Panc1 (cell line): ENCODE measurements around the gene DDX49. TPM values are rescaled to one million over a fixed set of nuclear protein-coding genes. Genes with fewer than 3 reads are reported as not detected.

ENCODE experiments used
- ATAC-seq: fragments of 200-7000 bp; cut with Tn5 transposase; 2 replicates; pipeline ENCODE4 v1.9.1; 2020; ENCODE audit warnings: mild to moderate bottlenecking, moderate library complexity
- BruUV-seq: library from RNA; stranded (reverse); fragments of 400-500 nt; replicated peaks from 2 replicates; lab custom pipeline; 2021; lab: Mats Ljungman, UMichigan
- CTCF ChIA-PET: fragments of 300-600 bp; sonication (Branson Sonifier 250); formaldehyde crosslinking; loops from one replicate; lab custom pipeline; 2022; ENCODE audit warnings: antibody characterized with exemption; lab: Charles Lee
- POLR2A ChIA-PET: fragments of 300-600 bp; sonication (Branson Sonifier 250); formaldehyde crosslinking; loops from one replicate; lab custom pipeline; 2022; ENCODE audit warnings: antibody characterized with exemption; lab: Charles Lee
- DNase-seq: peaks from one replicate; pipeline ENCODE4 v3.0.0-alpha.2; 2010; ENCODE audit warnings: low read depth, low spot score
- H3K27ac ChIP-seq: 2 replicates; pipeline ENCODE4 v1.5.1; 2011; ENCODE audit warnings: mild to moderate bottlenecking, low read length, inconsistent platforms
- H3K27me3 ChIP-seq: fragments of 200-500 bp; sonication (Bioruptor generic); 2 replicates; pipeline ENCODE4 v1.6.0; 2014; ENCODE audit warnings: low read length, inconsistent platforms; ENCODE audit not compliant: control insufficient read depth, insufficient read depth
- H3K36me3 ChIP-seq: fragments of 200-500 bp; sonication (Bioruptor generic); 2 replicates; pipeline ENCODE4 v1.5.1; 2014; ENCODE audit warnings: inconsistent platforms, mild to moderate bottlenecking, low read length, moderate library complexity; ENCODE audit not compliant: control insufficient read depth, insufficient read depth
- H3K4me1 ChIP-seq: 2 replicates; pipeline ENCODE4 v1.5.1; 2011; ENCODE audit warnings: inconsistent platforms, mild to moderate bottlenecking, low read length, moderate library complexity; ENCODE audit not compliant: control insufficient read depth, insufficient read depth
- H3K4me3 ChIP-seq, 2 experiments: 2 replicates each; pipeline ENCODE4 v1.5.1; 2011 to 2012; ENCODE audit warnings: low read depth in 2 of 2, low read length in 2 of 2, mild to moderate bottlenecking in 2 of 2, inconsistent platforms in 1 of 2, moderate library complexity in 1 of 2
- H3K9me3 ChIP-seq: fragments of 200-500 bp; sonication (Bioruptor generic); 2 replicates; pipeline ENCODE4 v1.5.1; 2014; ENCODE audit warnings: low read depth, mild to moderate bottlenecking, inconsistent platforms, low read length, moderate library complexity; ENCODE audit not compliant: control insufficient read depth, insufficient read depth
- POLR2AphosphoS5 ChIP-seq: IDR thresholded peaks from 2 replicates; pipeline ENCODE4 v1.6.1; 2012; ENCODE audit warnings: mild to moderate bottlenecking, low read depth, low read length, moderate library complexity
- SIN3A ChIP-seq: IDR thresholded peaks from 2 replicates; pipeline ENCODE4 v1.6.1; 2012; ENCODE audit warnings: low read depth, mild to moderate bottlenecking, low read length, moderate library complexity, borderline replicate concordance; ENCODE audit not compliant: insufficient read depth
- TCF7L2 ChIP-seq: IDR thresholded peaks from 2 replicates; pipeline ENCODE4 v1.6.1; 2011; ENCODE audit warnings: mild to moderate bottlenecking, low read depth, low read length, inconsistent platforms
- in situ Hi-C: cut with HindIII; loops from 2 replicates; pipeline ENCODE4 v1.10.0; 2016; ENCODE audit warnings: low sequenced_read_pairs, low pct_unique_long_range_greater_than_20kb
- intact Hi-C: fragments of 100-400 bp; cut with micrococcal nuclease; formaldehyde crosslinking; loops from one replicate; pipeline ENCODE4 v1.10.0; 2022; ENCODE audit not compliant: unreplicated experiment
- total RNA-seq: library from RNA; stranded (reverse); gene quantifications from one replicate; pipeline ENCODE4 v1.2.1, GENCODE V29; 2021; ENCODE audit not compliant: unreplicated experiment
- TF ChIP-seq, protein P1 (sequence below), 2 experiments: IDR thresholded peaks; 2 replicates each; pipeline ENCODE4 v1.6.1; 2011 to 2012; ENCODE audit warnings: low read depth in 2 of 2, control low read depth in 1 of 2, low read length in 1 of 2, mild to moderate bottlenecking in 1 of 2, moderate library complexity in 1 of 2; ENCODE audit not compliant: insufficient read depth in 1 of 2
- TF ChIP-seq, protein P2 (sequence below): fragments of 450-650 bp; IDR thresholded peaks from 2 replicates; pipeline ENCODE4 v1.5.1; 2017; ENCODE audit warnings: mild to moderate bottlenecking

Gene DDX49
- total RNA-seq, 1 experiment from 2014 or later: 41.5 TPM

DNA sequence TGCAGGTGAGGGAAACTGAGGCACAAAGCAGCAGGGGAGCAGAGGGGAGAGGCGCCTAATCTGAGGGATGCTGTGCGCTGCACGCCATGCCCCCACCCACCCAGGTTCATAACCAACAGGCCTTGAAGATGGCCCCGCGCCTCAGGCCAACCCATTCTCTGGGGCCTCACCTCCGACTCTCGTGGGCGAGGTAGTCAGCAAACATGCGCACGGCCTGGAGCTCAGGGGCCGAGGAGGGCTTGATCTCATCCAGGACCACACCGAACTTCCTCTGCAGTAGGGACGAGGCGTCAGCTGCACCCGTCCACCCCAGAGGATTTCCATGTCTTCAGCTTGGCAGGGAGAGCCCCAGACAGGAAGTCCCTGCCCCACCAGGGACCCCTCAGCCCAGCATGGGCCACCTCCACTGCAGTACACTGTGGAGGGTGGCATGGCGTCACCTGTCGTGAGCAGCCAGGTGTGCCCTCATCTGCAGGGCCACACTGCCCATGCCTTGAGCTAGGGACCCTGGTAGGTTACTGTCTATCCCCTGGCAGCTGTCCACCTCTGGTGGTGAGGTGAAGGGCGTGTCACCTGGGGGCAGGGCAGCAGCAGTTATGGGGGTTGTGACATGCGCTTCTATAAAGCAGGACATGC lies 8.6 kb upstream of the DDX49 start:
- Histone ChIP-seq H3K36me3 (no peaks in the 10 kb centered on the region), H3K9me3 (no peaks in the 10 kb centered on the region), H3K27me3 (no peaks in the 10 kb centered on the region), H3K4me1 (no peaks in the 10 kb centered on the region), H3K4me3 (no peak overlapping the region), H3K27ac (no peak overlapping the region)
- POLR2A ChIA-PET: no interaction called here
- CTCF ChIA-PET: no interaction called here
- TF ChIP-seq POLR2AphosphoS5: no peak
- TF ChIP-seq, protein P1, sequence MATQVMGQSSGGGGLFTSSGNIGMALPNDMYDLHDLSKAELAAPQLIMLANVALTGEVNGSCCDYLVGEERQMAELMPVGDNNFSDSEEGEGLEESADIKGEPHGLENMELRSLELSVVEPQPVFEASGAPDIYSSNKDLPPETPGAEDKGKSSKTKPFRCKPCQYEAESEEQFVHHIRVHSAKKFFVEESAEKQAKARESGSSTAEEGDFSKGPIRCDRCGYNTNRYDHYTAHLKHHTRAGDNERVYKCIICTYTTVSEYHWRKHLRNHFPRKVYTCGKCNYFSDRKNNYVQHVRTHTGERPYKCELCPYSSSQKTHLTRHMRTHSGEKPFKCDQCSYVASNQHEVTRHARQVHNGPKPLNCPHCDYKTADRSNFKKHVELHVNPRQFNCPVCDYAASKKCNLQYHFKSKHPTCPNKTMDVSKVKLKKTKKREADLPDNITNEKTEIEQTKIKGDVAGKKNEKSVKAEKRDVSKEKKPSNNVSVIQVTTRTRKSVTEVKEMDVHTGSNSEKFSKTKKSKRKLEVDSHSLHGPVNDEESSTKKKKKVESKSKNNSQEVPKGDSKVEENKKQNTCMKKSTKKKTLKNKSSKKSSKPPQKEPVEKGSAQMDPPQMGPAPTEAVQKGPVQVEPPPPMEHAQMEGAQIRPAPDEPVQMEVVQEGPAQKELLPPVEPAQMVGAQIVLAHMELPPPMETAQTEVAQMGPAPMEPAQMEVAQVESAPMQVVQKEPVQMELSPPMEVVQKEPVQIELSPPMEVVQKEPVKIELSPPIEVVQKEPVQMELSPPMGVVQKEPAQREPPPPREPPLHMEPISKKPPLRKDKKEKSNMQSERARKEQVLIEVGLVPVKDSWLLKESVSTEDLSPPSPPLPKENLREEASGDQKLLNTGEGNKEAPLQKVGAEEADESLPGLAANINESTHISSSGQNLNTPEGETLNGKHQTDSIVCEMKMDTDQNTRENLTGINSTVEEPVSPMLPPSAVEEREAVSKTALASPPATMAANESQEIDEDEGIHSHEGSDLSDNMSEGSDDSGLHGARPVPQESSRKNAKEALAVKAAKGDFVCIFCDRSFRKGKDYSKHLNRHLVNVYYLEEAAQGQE (IDR thresholded peaks at IDR 0.05; ENCODE audit: insufficient read depth in 1 of 2, low read depth in 2 of 2, low read length in 1 of 2): no peak
- TF ChIP-seq SIN3A: no peak
- TF ChIP-seq, protein P2, sequence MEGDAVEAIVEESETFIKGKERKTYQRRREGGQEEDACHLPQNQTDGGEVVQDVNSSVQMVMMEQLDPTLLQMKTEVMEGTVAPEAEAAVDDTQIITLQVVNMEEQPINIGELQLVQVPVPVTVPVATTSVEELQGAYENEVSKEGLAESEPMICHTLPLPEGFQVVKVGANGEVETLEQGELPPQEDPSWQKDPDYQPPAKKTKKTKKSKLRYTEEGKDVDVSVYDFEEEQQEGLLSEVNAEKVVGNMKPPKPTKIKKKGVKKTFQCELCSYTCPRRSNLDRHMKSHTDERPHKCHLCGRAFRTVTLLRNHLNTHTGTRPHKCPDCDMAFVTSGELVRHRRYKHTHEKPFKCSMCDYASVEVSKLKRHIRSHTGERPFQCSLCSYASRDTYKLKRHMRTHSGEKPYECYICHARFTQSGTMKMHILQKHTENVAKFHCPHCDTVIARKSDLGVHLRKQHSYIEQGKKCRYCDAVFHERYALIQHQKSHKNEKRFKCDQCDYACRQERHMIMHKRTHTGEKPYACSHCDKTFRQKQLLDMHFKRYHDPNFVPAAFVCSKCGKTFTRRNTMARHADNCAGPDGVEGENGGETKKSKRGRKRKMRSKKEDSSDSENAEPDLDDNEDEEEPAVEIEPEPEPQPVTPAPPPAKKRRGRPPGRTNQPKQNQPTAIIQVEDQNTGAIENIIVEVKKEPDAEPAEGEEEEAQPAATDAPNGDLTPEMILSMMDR: no peak
- no peak for TF ChIP-seq TCF7L2
- intact Hi-C loops (no loop called here), in situ Hi-C loops (no loop called here)
- DNase-seq (no peak), ATAC-seq (no peak)
- no TSS peak for BruUV-seq

DNA sequence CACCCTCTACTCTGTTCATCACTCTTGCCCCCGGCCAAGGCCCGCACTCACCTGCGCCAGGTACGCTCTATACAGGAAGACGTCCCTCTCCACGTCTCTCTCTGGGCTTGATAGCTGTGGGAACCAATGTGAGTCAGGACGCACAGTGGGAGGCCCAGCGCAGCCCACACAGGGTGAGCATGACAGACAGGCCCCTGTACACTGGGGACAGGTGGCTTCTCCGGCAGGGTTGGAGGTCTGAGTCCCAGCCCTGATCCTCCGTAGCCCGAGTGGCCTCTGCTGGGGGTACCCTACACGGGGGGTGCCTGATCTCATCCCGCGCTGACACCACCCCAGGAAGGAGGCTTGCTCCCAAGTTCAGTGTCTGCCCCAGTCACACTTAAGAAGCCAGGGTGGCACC lies 6.6 kb upstream of the DDX49 start:
- no peaks in the 10 kb centered on the region for H3K36me3 ChIP-seq
- no peak for DNase-seq
- no peaks in the 10 kb centered on the region for H3K9me3 ChIP-seq
- H3K4me3 ChIP-seq: no peak overlapping the region
- H3K27me3 ChIP-seq: no peaks in the 10 kb centered on the region
- no peak for ATAC-seq
- CTCF ChIA-PET: no interaction called here
- intact Hi-C loops: no loop called here
- POLR2A ChIA-PET: interaction anchor here (0.6 kb wide), 1 partner anchor 11 kb away, joined by 5 read pairs; no protein-coding TSS in a partner anchor
- no peaks in the 10 kb centered on the region for H3K4me1 ChIP-seq
- in situ Hi-C loops: no loop called here
- no TSS peak for BruUV-seq
- H3K27ac ChIP-seq: no peak overlapping the region
- TF ChIP-seq, protein P2: no peak
- TF ChIP-seq TCF7L2 (no peak), SIN3A (no peak), POLR2AphosphoS5 (no peak)
- TF ChIP-seq, protein P1 (IDR thresholded peaks at IDR 0.05; ENCODE audit: insufficient read depth in 1 of 2, low read depth in 2 of 2, low read length in 1 of 2): no peak
